Measurements from ENCODE around the gene STUM. TPM values are rescaled to one million over a fixed set of nuclear protein-coding genes. Genes with fewer than 3 reads are reported as not detected.

Gene STUM
- total RNA-seq, 1 experiment from 2014 or later: 0.11 TPM

GRCh38 chr1:226586116-226586515 is 37.6 kb downstream of the STUM start:
- Histone ChIP-seq H2BK120ac (ENCODE audit: low read depth, low read length, poor library complexity, severe bottlenecking) (no peak overlapping the region), H2AFZ (ENCODE audit: low read length) (no peak overlapping the region), H4K91ac (ENCODE audit: insufficient read length, low read depth, low read length) (no peak overlapping the region), H3K4ac (ENCODE audit: low read depth, low read length) (no peak overlapping the region), H3K14ac (ENCODE audit: insufficient read depth, low read length) (no peak overlapping the region), H2BK5ac (ENCODE audit: insufficient read length, low read length) (no peak overlapping the region), H3K79me1 (ENCODE audit: insufficient read depth, low read depth, low read length, poor library complexity, severe bottlenecking) (no peaks in the 10 kb centered on the region), H2BK20ac (ENCODE audit: low read depth, low read length, poor library complexity, severe bottlenecking) (no peak overlapping the region), H3K4me2 (ENCODE audit: insufficient read depth, insufficient read length, low read length) (no peak overlapping the region), H3K23ac (ENCODE audit: insufficient read length, low read depth, low read length) (no peak overlapping the region), H4K5ac (ENCODE audit: insufficient read length, low read depth, low read length) (no peak overlapping the region), H2BK12ac (ENCODE audit: insufficient read length, low read depth, low read length) (no peak overlapping the region), H3K9me3 (ENCODE audit: control insufficient read depth, low read depth, low read length) (no peaks in the 10 kb centered on the region), H3K9ac (ENCODE audit: extremely low read depth, insufficient read length, low read length) (no peak overlapping the region), H4K20me1 (ENCODE audit: control insufficient read depth, insufficient read depth, insufficient read length) (no peaks in the 10 kb centered on the region), H2AK5ac (ENCODE audit: insufficient read length, low read length) (no peak overlapping the region), H3T11ph (ENCODE audit: low read length) (no peak overlapping the region), H3K18ac (ENCODE audit: insufficient read length, low read depth, low read length) (no peak overlapping the region), H4K8ac (replicated peaks; ENCODE audit: insufficient read length, low read depth, low read length) (no peak overlapping the region), H3K79me2 (ENCODE audit: insufficient read depth, low read length) (no peaks in the 10 kb centered on the region), H2BK15ac (ENCODE audit: low read depth, low read length) (no peak overlapping the region), H3K27me3 (ENCODE audit: insufficient read depth, low read length) (no peaks in the 10 kb centered on the region; the same call in 1 of the 2 replicates), H3K23me2 (ENCODE audit: insufficient read length, low read depth, low read length, poor library complexity, severe bottlenecking) (no peaks in the 10 kb centered on the region), H3K27ac (ENCODE audit: insufficient read length, low read depth, low read length) (no peak overlapping the region), H3K4me1 (ENCODE audit: insufficient read depth, low read length) (no peaks in the 10 kb centered on the region), H3K56ac (ENCODE audit: insufficient read length, low read depth, low read length) (no peak overlapping the region)
- H3K4me1 Mint-ChIP-seq: peaks cover 10% of the 10 kb centered on the region in 2 experiments
- no peak for DNase-seq
- no peaks in the 10 kb centered on the region for H3K36me3 Mint-ChIP-seq (ENCODE audit: insufficient read depth in 1 of 3, low read depth in 3 of 3)
- no peaks in the 10 kb centered on the region for H3K9me3 Mint-ChIP-seq
- no CpG with 5 or more reads among the region's 7 CpGs for WGBS (ENCODE audit: extremely low coverage, insufficient read length, low lambda C conversion rate)
- H3K4me3 Mint-ChIP-seq: no peak overlapping the region
- peaks cover 8% of the 10 kb centered on the region for H3K27me3 Mint-ChIP-seq (ENCODE audit: low read depth)
- no peak for TF ChIP-seq CTCF (conservative IDR thresholded peaks at IDR 0.05)
- H3K27ac Mint-ChIP-seq: no peak overlapping the region

Measured in H9 (cell line).